Mononuclear cell (primary cell): ENCODE measurements around the gene VAV2. TPM values are rescaled to one million over a fixed set of nuclear protein-coding genes. Genes with fewer than 3 reads are reported as not detected.

Experiments used
- H3K27me3 ChIP-seq: 2 replicates; pipeline ENCODE4 v1.6.0; 2011; ENCODE audit warnings: low read length, control low read depth; ENCODE audit not compliant: insufficient read depth
- H3K4me1 ChIP-seq: 2 replicates; pipeline ENCODE4 v1.5.1; 2011; ENCODE audit warnings: mild to moderate bottlenecking, low read length, control low read depth; ENCODE audit not compliant: insufficient read depth
- H3K4me3 ChIP-seq: 2 replicates; pipeline ENCODE4 v1.5.1; 2011; ENCODE audit warnings: mild to moderate bottlenecking, low read length, moderate library complexity
- H3K9me3 ChIP-seq: 2 replicates; pipeline ENCODE4 v1.5.1; 2011; ENCODE audit warnings: low read depth, mild to moderate bottlenecking, control low read depth, low read length
- total RNA-seq: library from RNA; depleted of rRNA; stranded (reverse); fragments of >200 nt; gene quantifications from one replicate; pipeline ENCODE4 v1.2.3, GENCODE V29; 2012

VAV2 gene
- total RNA-seq, 1 donor: 4.5 TPM

- no peak overlapping the region for H3K4me3 ChIP-seq
- no peaks in the 10 kb centered on the region for H3K9me3 ChIP-seq
- no peaks in the 10 kb centered on the region for H3K4me1 ChIP-seq
- no peaks in the 10 kb centered on the region for H3K27me3 ChIP-seq
These were observed 99.8 kb downstream of the VAV2 start for GRCh38 chr9:133892193-133892920.

DNA sequence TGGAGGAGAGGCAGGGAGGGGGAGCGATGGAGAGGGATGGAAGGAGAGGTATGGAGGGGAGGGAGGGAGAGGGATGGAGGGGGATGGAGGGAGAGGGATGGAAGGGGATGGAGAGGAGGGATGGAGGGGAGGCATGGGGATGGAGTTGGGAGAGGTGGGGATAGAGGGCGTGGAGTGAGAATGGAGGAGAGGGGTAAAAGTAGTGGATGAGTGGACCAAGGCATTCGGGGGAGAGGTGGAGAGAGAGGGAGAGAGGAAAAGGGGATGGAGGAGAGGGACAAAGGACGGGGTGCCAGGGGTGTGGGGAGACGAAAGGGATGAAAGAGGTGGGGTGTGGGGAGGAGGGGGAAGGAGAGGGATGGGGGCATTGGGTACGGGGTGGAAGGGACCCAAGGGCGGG is 100.4 kb downstream of the VAV2 start:
- Histone ChIP-seq H3K9me3 (no peaks in the 10 kb centered on the region), H3K4me3 (no peak overlapping the region), H3K27me3 (no peaks in the 10 kb centered on the region), H3K4me1 (no peaks in the 10 kb centered on the region)

DNA sequence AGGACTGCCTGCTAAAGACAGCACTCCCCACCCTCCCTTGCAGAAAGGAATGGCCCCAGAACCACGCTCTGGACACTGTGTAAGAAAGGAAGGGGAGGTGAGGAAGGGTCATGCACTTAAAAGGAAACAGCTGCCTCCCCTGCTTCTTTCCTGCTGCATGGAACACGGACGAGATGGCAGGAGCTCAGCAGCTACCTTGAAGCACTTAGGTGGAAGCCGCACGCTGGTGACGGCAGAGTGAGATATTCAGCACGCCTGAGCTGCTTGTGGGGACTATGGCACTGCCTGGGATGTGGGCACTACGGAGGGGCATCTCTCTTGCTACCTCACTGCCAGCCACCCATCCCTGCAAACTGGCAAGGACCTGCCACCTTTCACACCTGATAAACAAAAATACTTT is 101.5 kb downstream of the VAV2 start:
- Histone ChIP-seq H3K4me1 (no peaks in the 10 kb centered on the region), H3K9me3 (no peaks in the 10 kb centered on the region), H3K4me3 (no peak overlapping the region), H3K27me3 (no peaks in the 10 kb centered on the region)

DNA sequence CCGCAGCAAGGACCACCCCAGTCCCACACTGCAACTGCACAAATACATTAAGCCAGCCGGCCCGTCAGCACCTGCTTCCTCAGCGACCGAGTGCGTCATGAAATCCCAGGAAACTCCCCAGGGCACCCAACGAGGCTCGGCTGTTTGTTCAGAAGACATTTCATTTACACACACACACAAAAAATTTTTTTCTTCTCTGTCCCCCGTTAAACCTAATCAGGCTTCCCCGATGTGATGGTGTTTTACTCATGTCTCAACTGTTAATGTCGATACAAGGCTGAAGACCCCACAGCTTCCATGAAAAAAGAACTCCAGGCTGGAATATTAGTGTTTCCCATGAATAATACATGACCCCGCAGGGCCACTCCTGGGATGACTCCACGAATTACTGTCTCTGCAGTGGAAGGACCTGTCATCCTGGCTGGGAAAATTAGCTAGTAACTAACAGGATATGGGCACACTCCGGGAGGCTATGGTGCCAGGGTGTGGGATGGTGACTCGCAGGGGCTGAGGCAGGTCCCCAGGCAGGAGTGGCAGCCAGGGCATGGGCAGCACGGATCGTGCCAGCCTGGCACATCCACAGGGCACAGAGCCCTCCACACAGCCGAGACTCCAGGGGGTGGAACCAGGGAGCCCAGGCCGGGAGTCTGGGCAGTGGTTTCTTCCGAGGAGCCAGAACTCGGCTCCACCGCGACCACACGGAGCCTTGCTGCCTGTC is 102.4 kb downstream of the VAV2 start:
- no peaks in the 10 kb centered on the region for H3K4me1 ChIP-seq
- no peak overlapping the region for H3K4me3 ChIP-seq
- H3K9me3 ChIP-seq: no peaks in the 10 kb centered on the region
- H3K27me3 ChIP-seq: no peaks in the 10 kb centered on the region

GRCh38 chr9:133888809-133889491 is 103.2 kb downstream of the VAV2 start:
- no peaks in the 10 kb centered on the region for H3K27me3 ChIP-seq
- H3K9me3 ChIP-seq: no peaks in the 10 kb centered on the region
- no peak overlapping the region for H3K4me3 ChIP-seq

GRCh38 chr9:133888048-133888808 is 103.9 kb downstream of the VAV2 start:
- H3K4me3 ChIP-seq: no peak overlapping the region
- no peaks in the 10 kb centered on the region for H3K27me3 ChIP-seq
- no peaks in the 10 kb centered on the region for H3K9me3 ChIP-seq
- no peaks in the 10 kb centered on the region for H3K4me1 ChIP-seq

More at GRCh38 chr9:133888809-133889491, 103.2 kb downstream of the VAV2 start:
- H3K4me1 ChIP-seq: no peaks in the 10 kb centered on the region

GRCh38 chr9:133887540-133888047 is 104.5 kb downstream of the VAV2 start:
- Histone ChIP-seq H3K4me1 (no peaks in the 10 kb centered on the region), H3K4me3 (no peak overlapping the region), H3K27me3 (no peaks in the 10 kb centered on the region), H3K9me3 (no peaks in the 10 kb centered on the region)

- no peaks in the 10 kb centered on the region for H3K27me3 ChIP-seq
- H3K4me1 ChIP-seq: no peaks in the 10 kb centered on the region
- H3K9me3 ChIP-seq: no peaks in the 10 kb centered on the region
- no peak overlapping the region for H3K4me3 ChIP-seq
These were observed 105.3 kb downstream of the VAV2 start for GRCh38 chr9:133886563-133887501.

GRCh38 chr9:133884907-133885744 is 107.0 kb downstream of the VAV2 start:
- no peaks in the 10 kb centered on the region for H3K27me3 ChIP-seq
- H3K4me1 ChIP-seq: no peaks in the 10 kb centered on the region
- no peak overlapping the region for H3K4me3 ChIP-seq
- H3K9me3 ChIP-seq: no peaks in the 10 kb centered on the region

DNA sequence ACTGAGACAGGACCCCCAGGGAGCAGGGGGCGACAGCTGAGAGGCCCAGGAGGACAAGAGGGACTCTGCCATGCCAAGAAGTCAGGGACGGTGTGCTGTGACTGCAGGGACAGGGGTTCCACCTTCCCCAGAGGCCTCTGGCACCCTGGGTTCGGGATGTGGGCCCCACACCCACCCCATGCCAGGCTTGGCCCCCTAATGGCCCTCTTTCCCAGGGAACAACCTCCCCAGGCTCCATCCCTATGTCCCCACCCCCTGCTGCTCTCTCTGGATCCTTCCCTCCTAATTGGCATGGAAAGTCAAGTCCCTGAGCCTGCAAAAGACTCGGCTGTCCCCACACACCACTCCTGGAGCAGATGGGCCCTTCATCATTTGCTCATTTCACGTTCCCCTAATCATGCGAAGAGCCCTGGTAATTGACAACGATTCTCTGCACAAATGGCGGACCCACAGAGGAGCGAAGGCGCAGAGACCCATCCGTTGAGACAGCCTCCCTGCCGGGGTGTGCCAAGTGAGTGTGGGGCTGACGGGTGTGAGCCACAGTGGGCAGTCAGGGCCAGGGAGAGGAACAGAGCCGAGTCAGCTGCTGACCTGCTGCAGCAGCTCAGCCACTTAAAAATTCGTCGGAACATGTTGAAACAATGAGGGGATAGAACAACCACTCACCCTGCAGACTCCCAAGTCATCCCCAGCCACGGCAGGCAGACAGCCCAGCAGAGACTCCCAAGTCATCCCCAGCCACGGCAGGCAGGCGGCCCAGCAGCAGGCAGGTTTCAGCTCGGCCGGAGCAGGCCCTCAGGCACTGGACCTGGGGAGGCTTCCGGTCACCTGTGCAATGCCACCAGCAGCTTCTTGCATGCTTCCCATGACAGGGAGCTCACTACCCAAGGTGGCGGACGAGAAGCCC is 109.0 kb downstream of the VAV2 start:
- no peaks in the 10 kb centered on the region for H3K9me3 ChIP-seq
- H3K27me3 ChIP-seq: no peaks in the 10 kb centered on the region
- H3K4me1 ChIP-seq: no peaks in the 10 kb centered on the region
- H3K4me3 ChIP-seq: no peak overlapping the region

DNA sequence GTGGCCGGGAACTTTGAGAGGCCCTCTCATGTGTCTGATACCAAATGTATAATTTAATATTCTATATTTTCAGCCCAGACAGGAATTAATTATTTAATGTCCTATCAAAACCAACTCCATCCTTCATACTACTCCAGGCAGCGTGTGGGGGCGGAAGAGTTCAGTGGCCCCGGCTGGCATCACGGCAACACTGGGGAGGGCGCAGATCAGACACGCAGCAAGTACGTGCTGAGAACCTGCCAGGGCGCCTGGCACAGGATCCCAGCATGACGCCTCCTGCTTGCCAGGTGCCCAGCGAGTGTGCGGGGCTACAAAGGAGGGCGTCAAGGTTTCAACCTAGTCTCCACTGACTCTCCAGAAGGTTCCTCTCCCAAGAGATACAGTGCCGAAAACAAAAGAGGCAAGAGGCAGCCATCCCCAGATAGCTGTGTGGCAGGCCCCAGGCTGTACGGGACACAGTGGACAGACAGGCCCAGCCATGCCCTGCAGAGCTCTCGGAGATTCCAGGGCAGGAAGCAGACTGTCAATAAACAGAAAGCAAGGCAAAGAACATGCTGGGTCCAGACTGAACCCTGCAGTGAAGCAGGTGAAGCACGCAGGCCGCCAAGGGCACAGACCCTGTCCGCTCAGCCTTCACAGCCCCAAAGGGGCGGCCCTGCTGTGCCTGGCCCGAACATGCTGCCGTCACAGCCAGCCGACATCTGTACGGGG is 110.3 kb downstream of the VAV2 start:
- Histone ChIP-seq H3K27me3 (no peaks in the 10 kb centered on the region), H3K4me3 (no peak overlapping the region), H3K4me1 (no peaks in the 10 kb centered on the region), H3K9me3 (no peaks in the 10 kb centered on the region)
